ENCODE data around the gene ZFAND3.

DNA sequence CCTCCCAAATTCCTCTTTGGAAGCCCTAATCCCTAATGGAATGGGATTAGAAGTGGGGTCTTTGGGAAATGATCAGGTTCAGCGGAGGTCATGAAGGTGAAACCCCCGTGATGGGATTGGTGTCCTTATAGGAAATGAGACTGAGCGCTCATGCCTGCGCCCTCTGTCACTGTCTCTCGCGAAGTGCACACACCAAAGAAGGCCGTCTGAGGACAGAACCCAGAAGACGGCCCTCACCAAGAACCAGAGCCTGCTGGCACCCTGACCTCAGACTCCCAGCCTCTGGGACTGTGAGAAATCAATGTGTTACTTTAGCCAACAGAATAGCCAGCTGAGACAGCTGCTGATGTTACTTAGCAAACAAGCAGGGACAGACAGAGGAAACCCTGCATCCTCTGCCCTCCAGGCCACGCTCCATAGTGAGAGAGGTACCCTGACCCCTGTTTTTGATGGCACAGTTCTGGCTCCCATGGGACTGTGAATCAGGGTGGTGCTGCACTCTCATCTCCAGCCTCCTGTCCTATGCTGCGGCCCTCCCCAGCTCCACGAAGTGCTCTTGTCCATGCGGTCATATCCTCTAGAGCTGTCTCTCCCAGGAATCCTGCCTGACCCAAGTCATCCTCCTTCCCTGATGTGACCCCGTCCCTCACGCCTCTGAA is 369.3 kb downstream of the ZFAND3 start:
- TF ChIP-seq CTCF (IDR thresholded peaks at IDR 0.05): no peak
- TF ChIP-seq EP300 (IDR thresholded peaks at IDR 0.05): no peak
- TF ChIP-seq POLR2AphosphoS5 (IDR thresholded peaks at IDR 0.05): no peak

Measured in upper lobe of left lung (tissue), 4 donors.